Loucy (cell line): ENCODE measurements around the gene CDH19.

Experiments
- H2AFZ ChIP-seq: fragments of 200-600 bp; sonication (generic); 2 replicates; pipeline ENCODE4 v1.6.0; 2016; ENCODE audit warnings: antibody characterized with exemption, mild to moderate bottlenecking, low read length, moderate library complexity
- H3F3A ChIP-seq: fragments of 200-600 bp; 2 replicates; pipeline ENCODE4 v1.6.0; 2016; ENCODE audit warnings: antibody characterized with exemption, low read depth, mild to moderate bottlenecking
- H3K27me3 ChIP-seq: fragments of 200-600 bp; sonication (generic); 2 replicates; pipeline ENCODE4 v1.6.1; 2014; ENCODE audit warnings: low read length, mild to moderate bottlenecking; ENCODE audit not compliant: insufficient read depth, poor library complexity, severe bottlenecking
- H3K36me3 ChIP-seq: fragments of 200-600 bp; sonication (generic); 2 replicates; pipeline ENCODE4 v1.6.1; 2016; ENCODE audit warnings: low read length; ENCODE audit not compliant: insufficient read depth
- H3K4me1 ChIP-seq: fragments of 200-600 bp; sonication (generic); 2 replicates; pipeline ENCODE4 v1.5.1; 2014; ENCODE audit warnings: low read length, mild to moderate bottlenecking; ENCODE audit not compliant: insufficient read depth, poor library complexity, severe bottlenecking
- H3K4me2 ChIP-seq: fragments of 200-600 bp; sonication (generic); 2 replicates; pipeline ENCODE4 v1.6.0; 2014; ENCODE audit warnings: antibody characterized with exemption, low read length, low read depth, mild to moderate bottlenecking; ENCODE audit not compliant: poor library complexity, severe bottlenecking
- H3K4me3 ChIP-seq: fragments of 200-600 bp; sonication (generic); 2 replicates; pipeline ENCODE4 v1.5.1; 2014; ENCODE audit warnings: low read length, mild to moderate bottlenecking, mixed read lengths; ENCODE audit not compliant: poor library complexity, severe bottlenecking
- H3K79me2 ChIP-seq: fragments of 200-600 bp; sonication (generic); 2 replicates; pipeline ENCODE4 v1.6.1; 2014; ENCODE audit warnings: low read length; ENCODE audit not compliant: insufficient read depth
- H3K9ac ChIP-seq: fragments of 200-600 bp; sonication (generic); 2 replicates; pipeline ENCODE4 v1.6.0; 2014; ENCODE audit warnings: mild to moderate bottlenecking, low read depth, low read length, moderate library complexity; ENCODE audit not compliant: poor library complexity, severe bottlenecking
- H3K9me2 ChIP-seq: fragments of 200-600 bp; sonication (generic); replicated peaks from 2 replicates; pipeline ENCODE4 v1.6.1; 2016; ENCODE audit warnings: low read depth, low read length, mixed read lengths
- H3K9me3 ChIP-seq: fragments of 200-600 bp; sonication (generic); 2 replicates; pipeline ENCODE4 v1.6.1; 2014; ENCODE audit warnings: mild to moderate bottlenecking, antibody characterized with exemption, low read length, low read depth; ENCODE audit not compliant: insufficient read depth
- H4K20me1 ChIP-seq: fragments of 200-600 bp; sonication (generic); 2 replicates; pipeline ENCODE4 v1.6.0; 2014; ENCODE audit warnings: antibody characterized with exemption, low read length, mild to moderate bottlenecking; ENCODE audit not compliant: insufficient read depth, poor library complexity, severe bottlenecking
- EZH2phosphoT487 ChIP-seq: fragments of 200-600 bp; IDR thresholded peaks from 2 replicates; pipeline ENCODE4 v1.6.1; 2018; ENCODE audit warnings: antibody characterized with exemption, mild to moderate bottlenecking, moderate library complexity, borderline replicate concordance
- TF ChIP-seq, protein P1 (sequence below): fragments of 200-600 bp; sonication (generic); conservative IDR thresholded peaks from 2 replicates; pipeline ENCODE4 v1.5.1; 2014; ENCODE audit warnings: mild to moderate bottlenecking, antibody characterized with exemption, low read length

CDH19 gene

GRCh38 chr18:66548747-66549146 lies 55.1 kb downstream of the CDH19 start:
- Histone ChIP-seq H4K20me1 (no peaks in the 10 kb centered on the region), H3K79me2 (no peaks in the 10 kb centered on the region), H3K4me3 (no peak overlapping the region), H2AFZ (no peak overlapping the region), H3K4me1 (no peaks in the 10 kb centered on the region), H3F3A (no peaks in the 10 kb centered on the region), H3K4me2 (no peak overlapping the region), H3K36me3 (no peaks in the 10 kb centered on the region), H3K9me2 (no peaks in the 10 kb centered on the region), H3K9me3 (no peaks in the 10 kb centered on the region), H3K9ac (no peak overlapping the region), H3K27me3 (no peaks in the 10 kb centered on the region)
- no peak for TF ChIP-seq EZH2phosphoT487
- TF ChIP-seq, protein P1, sequence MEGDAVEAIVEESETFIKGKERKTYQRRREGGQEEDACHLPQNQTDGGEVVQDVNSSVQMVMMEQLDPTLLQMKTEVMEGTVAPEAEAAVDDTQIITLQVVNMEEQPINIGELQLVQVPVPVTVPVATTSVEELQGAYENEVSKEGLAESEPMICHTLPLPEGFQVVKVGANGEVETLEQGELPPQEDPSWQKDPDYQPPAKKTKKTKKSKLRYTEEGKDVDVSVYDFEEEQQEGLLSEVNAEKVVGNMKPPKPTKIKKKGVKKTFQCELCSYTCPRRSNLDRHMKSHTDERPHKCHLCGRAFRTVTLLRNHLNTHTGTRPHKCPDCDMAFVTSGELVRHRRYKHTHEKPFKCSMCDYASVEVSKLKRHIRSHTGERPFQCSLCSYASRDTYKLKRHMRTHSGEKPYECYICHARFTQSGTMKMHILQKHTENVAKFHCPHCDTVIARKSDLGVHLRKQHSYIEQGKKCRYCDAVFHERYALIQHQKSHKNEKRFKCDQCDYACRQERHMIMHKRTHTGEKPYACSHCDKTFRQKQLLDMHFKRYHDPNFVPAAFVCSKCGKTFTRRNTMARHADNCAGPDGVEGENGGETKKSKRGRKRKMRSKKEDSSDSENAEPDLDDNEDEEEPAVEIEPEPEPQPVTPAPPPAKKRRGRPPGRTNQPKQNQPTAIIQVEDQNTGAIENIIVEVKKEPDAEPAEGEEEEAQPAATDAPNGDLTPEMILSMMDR, result peak; percentile 52

DNA sequence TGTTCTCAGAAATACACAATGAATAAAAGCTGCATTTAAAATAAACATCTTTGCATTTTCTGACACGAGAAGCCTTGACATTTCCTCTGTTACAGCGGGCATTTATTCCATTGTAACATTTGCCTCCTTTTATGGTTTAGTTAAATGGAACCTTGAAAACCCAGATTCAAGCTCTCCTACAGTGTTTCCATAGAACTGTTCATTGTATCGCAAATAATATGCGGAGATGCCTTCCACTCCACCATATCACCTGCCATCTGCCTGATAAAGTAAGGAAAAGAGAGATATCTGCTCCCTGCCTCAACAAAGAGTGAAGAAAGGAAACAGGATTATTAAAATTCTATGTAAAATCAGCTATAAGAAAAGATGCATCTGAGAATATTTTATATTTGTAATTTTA lies 69.8 kb downstream of the CDH19 start:
- Histone ChIP-seq H3K4me3 (no peak overlapping the region), H2AFZ (no peak overlapping the region), H3F3A (no peaks in the 10 kb centered on the region), H3K9me2 (no peaks in the 10 kb centered on the region), H4K20me1 (no peaks in the 10 kb centered on the region), H3K27me3 (no peaks in the 10 kb centered on the region), H3K9ac (no peak overlapping the region), H3K4me2 (no peak overlapping the region), H3K79me2 (no peaks in the 10 kb centered on the region), H3K4me1 (no peaks in the 10 kb centered on the region), H3K9me3 (no peaks in the 10 kb centered on the region), H3K36me3 (no peaks in the 10 kb centered on the region)
- no peak for TF ChIP-seq EZH2phosphoT487
- TF ChIP-seq, protein P1, result no peak

DNA sequence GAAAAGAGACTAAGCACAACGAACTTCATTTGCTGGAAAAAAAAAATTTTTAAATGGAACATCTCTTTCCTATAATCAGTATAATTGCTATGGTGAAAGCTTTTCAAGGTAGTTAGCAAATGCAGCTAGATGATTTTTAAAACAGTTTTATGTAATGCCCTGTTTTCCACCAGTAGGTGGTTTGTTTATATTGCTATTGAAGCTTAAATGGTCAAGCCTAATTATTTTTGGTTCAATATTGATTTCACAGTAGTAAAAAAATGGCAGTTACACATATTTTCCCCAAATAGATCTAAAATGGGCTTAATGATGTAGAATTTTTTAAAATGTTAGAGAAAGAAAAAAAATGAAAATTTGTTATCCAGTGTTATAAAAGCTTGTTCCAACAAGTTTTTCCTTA lies 70.2 kb downstream of the CDH19 start:
- Histone ChIP-seq H3K9me2 (no peaks in the 10 kb centered on the region), H3K4me2 (no peak overlapping the region), H3K27me3 (no peaks in the 10 kb centered on the region)

More for the DNA sequence above, 70.2 kb downstream of the CDH19 start:
- H3K36me3 ChIP-seq, result no peaks in the 10 kb centered on the region
- H4K20me1 ChIP-seq, result no peaks in the 10 kb centered on the region
- no peaks in the 10 kb centered on the region for H3K79me2 ChIP-seq
- no peak overlapping the region for H3K4me3 ChIP-seq
- H3K9me3 ChIP-seq, result no peaks in the 10 kb centered on the region
- no peaks in the 10 kb centered on the region for H3K4me1 ChIP-seq
- TF ChIP-seq, protein P1, result no peak
- no peak for TF ChIP-seq EZH2phosphoT487
- no peak overlapping the region for H3K9ac ChIP-seq
- no peaks in the 10 kb centered on the region for H3F3A ChIP-seq
- no peak overlapping the region for H2AFZ ChIP-seq
